OCI-LY1 (cell line): ENCODE results near the gene AMHR2.

ENCODE experiments used
- CTCF ChIP-seq: fragments of 200-600 bp; sonication (generic), shearing (Covaris generic); IDR thresholded peaks from 2 replicates; pipeline ENCODE4 v1.5.1; 2017; ENCODE audit warnings: mild to moderate bottlenecking, antibody characterized with exemption, low read length, moderate library complexity, mixed read lengths
- EZH2 ChIP-seq: fragments of 200-600 bp; sonication (generic), shearing (Covaris generic); IDR thresholded peaks from 2 replicates; pipeline ENCODE4 v1.8.0; 2017; ENCODE audit warnings: borderline replicate concordance, mixed run types, mild to moderate bottlenecking, antibody characterized with exemption, low read length, moderate library complexity, mixed read lengths

GRCh38 chr12:53399896-53400295 is 23.8 kb upstream of the AMHR2 start:
- TF ChIP-seq EZH2 (no peak), CTCF (no peak)
